ENCODE measurements around the gene SLC39A2. TPM values are rescaled to one million over a fixed set of nuclear protein-coding genes. Genes with fewer than 3 reads are reported as not detected.
A peak's percentile ranks its signal among the peaks of the same experiment; 100 is the strongest.

SLC39A2 gene
- polyA plus RNA-seq, 1 of the 3 experiments (the other 2 are of a cell fraction): not detected

- Histone ChIP-seq H2AFZ (ENCODE audit: low read depth) (no peak overlapping the region), H3K36me3 (replicated peaks in 1 of 2; ENCODE audit: control insufficient read depth in 1 of 2, insufficient read depth in 2 of 2, low read length in 1 of 2) (no peaks in the 10 kb centered on the region), H3K79me2 (ENCODE audit: insufficient read depth) (no peaks in the 10 kb centered on the region), H3K9me2 (no peaks in the 10 kb centered on the region), H3F3A (replicated peaks; ENCODE audit: insufficient read depth) (no peaks in the 10 kb centered on the region), H3K4me2 (no peak overlapping the region), H4K20me1 (ENCODE audit: insufficient read depth) (no peaks in the 10 kb centered on the region), H3K4me1 (ENCODE audit: control insufficient read depth in 1 of 2, insufficient read depth in 2 of 2, low read depth in 1 of 2, low read length in 1 of 2) (peaks cover 12 to 13% of the 10 kb centered on the region in 2 experiments; a peak in 3 of 4 replicates), H3K27ac (ENCODE audit: low read depth in 2 of 2, low read length in 1 of 2) (no peak overlapping the region), H3K4me3 (ENCODE audit: low read depth in 2 of 2, low read length in 1 of 2) (no peak overlapping the region), H3K9me3 (no peaks in the 10 kb centered on the region), H3K27me3 (ENCODE audit: insufficient read depth) (peaks cover under 1% of the 10 kb centered on the region; the same call in 1 of the 2 replicates), H3K9ac (no peak overlapping the region)
- CTCF ChIA-PET: interaction anchor here (0.9 to 7.0 kb wide), 12 partner anchors 8 to 181 kb away, joined by 3 to 248 read pairs (median 13); partner anchors contain the start of genes ARHGEF40, NDRG2, SLC39A2 and TPPP2
- POLR2A ChIA-PET: no interaction called here
- WGBS (ENCODE audit: low lambda C conversion rate): 75% methylated on average over 8 of the region's 10 CpGs
- no peak for DNase-seq
- no peak for TF ChIP-seq RFX5 (IDR thresholded peaks at IDR 0.05; ENCODE audit: low read length)
- no peak for TF ChIP-seq RXRA (IDR thresholded peaks at IDR 0.05; ENCODE audit: borderline replicate concordance, low read depth)
- TF ChIP-seq GATA2 (CRISPR knock-in tag; IDR thresholded peaks at IDR 0.05): no peak
- TF ChIP-seq GABPA (IDR thresholded peaks at IDR 0.05; ENCODE audit: low read depth): no peak
- no peak for TF ChIP-seq CHD2 (IDR thresholded peaks at IDR 0.05; ENCODE audit: low read length, partially characterized antibody)
- TF ChIP-seq SMC3 (IDR thresholded peaks at IDR 0.05; ENCODE audit: low read depth, low read length): no peak
- TF ChIP-seq USF1 (IDR thresholded peaks at IDR 0.05; ENCODE audit: borderline replicate concordance, low read depth): no peak
- no peak for TF ChIP-seq EP300 (IDR thresholded peaks at IDR 0.05; ENCODE audit: borderline replicate concordance in 1 of 2, low read depth in 1 of 2, low read length in 1 of 2)
- TF ChIP-seq ELF1 (IDR thresholded peaks at IDR 0.05): no peak
- TF ChIP-seq JUND (IDR thresholded peaks at IDR 0.05): no peak
These were observed 39.6 kb downstream of the SLC39A2 start for GRCh38 chr14:21038441-21039422.

GRCh38 chr14:21039585-21040369 is 40.7 kb downstream of the SLC39A2 start:
- no peak overlapping the region for H3K27ac ChIP-seq (ENCODE audit: low read depth in 2 of 2, low read length in 1 of 2)
- no peak overlapping the region for H2AFZ ChIP-seq (ENCODE audit: low read depth)
- no peaks in the 10 kb centered on the region for H3F3A ChIP-seq (replicated peaks; ENCODE audit: insufficient read depth)
- H3K79me2 ChIP-seq (ENCODE audit: insufficient read depth): no peaks in the 10 kb centered on the region
- no peaks in the 10 kb centered on the region; the same call in 1 of the 2 replicates for H3K27me3 ChIP-seq (ENCODE audit: insufficient read depth)
- H3K4me2 ChIP-seq: no peak overlapping the region
- peak; percentile 56 for DNase-seq
- no peak overlapping the region; a peak in 1 of 4 replicates for H3K4me3 ChIP-seq (ENCODE audit: low read depth in 2 of 2, low read length in 1 of 2)
- ChIA-PET CTCF (interaction anchor here (0.6 to 7.0 kb wide), 29 partner anchors 9 to 696 kb away, joined by 3 to 248 read pairs (median 6); partner anchors contain the start of genes ARHGEF40, NDRG2, PARP2 and SLC39A2), POLR2A (interaction anchor here (0.7 to 2.2 kb wide), 2 partner anchors 25 to 32 kb away, joined by 3 to 9 read pairs; no protein-coding TSS in a partner anchor)
- TF ChIP-seq RAD21 (IDR thresholded peaks at IDR 0.05; ENCODE audit: low read length): peak; percentile 86
- TF ChIP-seq EP300 (IDR thresholded peaks at IDR 0.05; ENCODE audit: borderline replicate concordance in 1 of 2, low read depth in 1 of 2, low read length in 1 of 2): no peak
- TF ChIP-seq CTCF (IDR thresholded peaks at IDR 0.05): peak; percentile 67
- peak; percentile 74 for TF ChIP-seq SMC3 (IDR thresholded peaks at IDR 0.05; ENCODE audit: low read depth, low read length)
- TF ChIP-seq RFX5 (IDR thresholded peaks at IDR 0.05; ENCODE audit: low read length): no peak
- TF ChIP-seq SIN3A (IDR thresholded peaks at IDR 0.05; ENCODE audit: borderline replicate concordance, low read depth, low read length): no peak
- no peak for TF ChIP-seq EZH2phosphoT487 (IDR thresholded peaks at IDR 0.05; ENCODE audit: borderline replicate concordance, low read depth)
- H3K9me3 ChIP-seq: no peaks in the 10 kb centered on the region
- no peaks in the 10 kb centered on the region for H3K9me2 ChIP-seq
- H3K9ac ChIP-seq: no peak overlapping the region
- H3K36me3 ChIP-seq (replicated peaks in 1 of 2; ENCODE audit: control insufficient read depth in 1 of 2, insufficient read depth in 2 of 2, low read length in 1 of 2): no peaks in the 10 kb centered on the region
- 67% methylated on average over 7 of the region's 8 CpGs for WGBS (ENCODE audit: low lambda C conversion rate)
- H3K4me1 ChIP-seq (ENCODE audit: control insufficient read depth in 1 of 2, insufficient read depth in 2 of 2, low read depth in 1 of 2, low read length in 1 of 2): peaks cover 13 to 20% of the 10 kb centered on the region in 2 experiments; a peak in 3 of 4 replicates
- no peaks in the 10 kb centered on the region for H4K20me1 ChIP-seq (ENCODE audit: insufficient read depth)

All from SK-N-SH (cell line).